ENCODE measurements around the gene RPL29.

GRCh38 chr3:52039426-52039825, 43.7 kb upstream of the RPL29 start:
- TF ChIP-seq POLR2AphosphoS5 (IDR thresholded peaks at IDR 0.05; ENCODE audit: low read depth, low read length) = no peak
- TF ChIP-seq POLR2A (IDR thresholded peaks at IDR 0.05; ENCODE audit: low read depth, low read length) = no peak
- TF ChIP-seq TAF1 (IDR thresholded peaks at IDR 0.05; ENCODE audit: low read depth, low read length) = no peak
